ENCODE measurements around the gene EXOG.

EXOG gene

DNA sequence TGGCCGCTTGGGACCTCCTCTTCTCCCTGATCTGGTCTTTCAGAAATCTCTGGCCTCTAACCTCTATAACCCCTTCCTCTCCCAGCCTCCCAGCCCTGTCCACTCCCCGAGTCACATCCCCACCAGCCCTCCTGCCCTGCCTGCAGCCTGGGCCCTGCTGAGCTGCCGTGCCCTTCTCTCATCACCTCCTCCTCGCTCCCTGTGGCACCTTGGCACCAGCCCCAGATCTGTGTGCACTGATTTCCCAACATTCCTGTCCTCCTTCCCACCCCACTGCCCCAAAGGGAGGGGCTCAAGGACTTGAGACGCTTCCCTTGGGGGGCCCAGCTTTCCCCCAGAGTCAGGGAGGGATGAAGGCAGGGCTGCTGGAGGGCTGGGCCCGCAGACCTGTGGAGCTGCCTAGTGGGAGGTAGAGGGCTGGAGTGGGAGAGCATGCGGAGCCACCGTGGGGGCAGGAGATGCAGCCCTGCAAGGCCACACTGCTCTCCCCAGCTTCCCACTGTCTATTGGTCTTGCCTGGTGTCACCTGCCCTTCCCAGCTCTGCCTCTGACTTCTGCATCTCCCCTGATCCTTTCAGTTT is 42.7 kb downstream of the EXOG start:
- no peak for DNase-seq

DNA sequence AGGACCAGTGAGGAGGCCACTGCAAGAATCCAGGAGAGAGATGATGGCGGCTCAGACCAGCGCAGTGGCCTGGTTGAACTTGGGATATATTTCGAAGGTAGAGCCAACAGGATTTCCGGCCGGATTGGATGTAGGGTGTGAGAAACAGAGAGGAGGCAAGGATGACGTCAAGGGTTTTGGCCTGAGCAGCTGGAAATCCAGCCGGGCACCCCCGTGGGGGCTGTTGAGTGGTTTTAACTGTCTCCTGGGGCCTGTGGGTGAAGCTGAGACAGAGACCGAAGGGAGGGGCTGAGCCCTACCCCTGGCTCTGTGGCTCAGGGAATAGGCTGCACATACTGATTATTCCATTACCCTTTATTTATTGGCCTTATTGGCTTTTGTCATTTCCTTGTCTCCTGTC is 45.7 kb downstream of the EXOG start:
- ATAC-seq (no peak), DNase-seq (no peak)
- Mint-ChIP-seq H3K9me3 (no peaks in the 10 kb centered on the region), H3K4me1 (no peaks in the 10 kb centered on the region), H3K27me3 (no peaks in the 10 kb centered on the region), H3K27ac (no peak overlapping the region), H3K36me3 (ENCODE audit: low read depth) (no peaks in the 10 kb centered on the region), H3K4me3 (no peak overlapping the region)

More for the DNA sequence above, 42.7 kb downstream of the EXOG start:
- no peak overlapping the region for H3K27ac Mint-ChIP-seq
- H3K4me3 Mint-ChIP-seq: no peak overlapping the region
- H3K9me3 Mint-ChIP-seq: no peaks in the 10 kb centered on the region
- no peak for ATAC-seq
- peaks cover 5% of the 10 kb centered on the region for H3K4me1 Mint-ChIP-seq
- H3K36me3 Mint-ChIP-seq (ENCODE audit: low read depth): peaks cover 3% of the 10 kb centered on the region
- no peaks in the 10 kb centered on the region for H3K27me3 Mint-ChIP-seq

GRCh38 chr3:38542401-38543298 is 46.5 kb downstream of the EXOG start:
- ATAC-seq: no peak
- Mint-ChIP-seq H3K4me1 (no peaks in the 10 kb centered on the region), H3K27me3 (no peaks in the 10 kb centered on the region), H3K27ac (no peak overlapping the region), H3K36me3 (ENCODE audit: low read depth) (no peaks in the 10 kb centered on the region), H3K4me3 (no peak overlapping the region), H3K9me3 (no peaks in the 10 kb centered on the region)
- DNase-seq: no peak

DNA sequence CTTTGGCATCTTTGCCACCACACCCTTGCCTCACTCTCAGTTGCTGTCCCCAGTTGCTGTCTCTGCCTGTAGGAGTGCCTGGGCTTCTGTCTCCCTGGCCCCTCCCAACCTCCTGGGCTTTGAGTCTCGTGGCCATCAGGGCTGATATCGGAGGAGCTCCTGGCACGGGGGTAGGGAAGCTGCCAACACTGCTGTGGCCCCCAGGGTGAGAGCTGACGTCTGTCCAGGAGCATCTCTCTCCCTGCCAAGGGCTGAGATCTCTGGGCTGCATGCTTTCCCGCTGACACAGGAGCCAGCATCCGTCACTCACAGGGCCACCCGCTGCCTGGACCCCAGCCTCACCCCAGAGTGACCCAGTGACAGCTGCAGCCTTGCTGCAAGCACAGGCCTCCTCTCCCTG is 47.4 kb downstream of the EXOG start:
- Mint-ChIP-seq H3K27me3 (no peaks in the 10 kb centered on the region), H3K9me3 (no peaks in the 10 kb centered on the region), H3K36me3 (ENCODE audit: low read depth) (no peaks in the 10 kb centered on the region), H3K27ac (no peak overlapping the region), H3K4me1 (no peaks in the 10 kb centered on the region), H3K4me3 (no peak overlapping the region)
- no peak for DNase-seq
- no peak for ATAC-seq

- Mint-ChIP-seq H3K4me1 (no peaks in the 10 kb centered on the region), H3K4me3 (no peak overlapping the region), H3K36me3 (ENCODE audit: low read depth) (no peaks in the 10 kb centered on the region), H3K27me3 (no peaks in the 10 kb centered on the region), H3K9me3 (no peaks in the 10 kb centered on the region), H3K27ac (no peak overlapping the region)
- no peak for DNase-seq
- no peak for ATAC-seq
Observed at GRCh38 chr3:38544926-38545325, 48.8 kb downstream of the EXOG start.

GRCh38 chr3:38545550-38545949 is 49.4 kb downstream of the EXOG start:
- no peaks in the 10 kb centered on the region for H3K9me3 Mint-ChIP-seq
- H3K36me3 Mint-ChIP-seq (ENCODE audit: low read depth): no peaks in the 10 kb centered on the region
- no peak overlapping the region for H3K4me3 Mint-ChIP-seq
- no peak for ATAC-seq
- H3K4me1 Mint-ChIP-seq: no peaks in the 10 kb centered on the region
- no peak overlapping the region for H3K27ac Mint-ChIP-seq
- DNase-seq: no peak
- no peaks in the 10 kb centered on the region for H3K27me3 Mint-ChIP-seq

DNA sequence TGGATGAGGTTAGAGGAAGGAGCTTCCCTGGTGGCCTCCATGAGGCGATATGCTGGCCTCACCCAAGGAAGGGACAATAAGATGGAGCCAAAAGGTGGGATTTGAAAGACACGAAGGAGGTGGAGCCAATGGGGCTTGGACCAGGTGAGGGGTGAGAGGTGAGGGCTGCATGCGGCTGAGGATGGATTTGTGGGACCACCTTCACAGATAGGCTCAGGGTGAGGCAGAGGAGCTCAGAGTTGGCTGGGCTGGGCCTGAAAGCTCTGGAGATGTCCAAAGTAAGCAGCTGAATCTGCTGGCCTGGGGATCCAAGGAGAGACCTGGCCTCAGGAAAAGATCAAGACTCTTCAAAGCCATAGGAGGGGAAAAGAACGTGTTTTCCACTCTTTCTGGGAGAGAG is 49.8 kb downstream of the EXOG start:
- H3K4me3 Mint-ChIP-seq: no peak overlapping the region
- H3K9me3 Mint-ChIP-seq: no peaks in the 10 kb centered on the region
- no peaks in the 10 kb centered on the region for H3K4me1 Mint-ChIP-seq
- H3K27me3 Mint-ChIP-seq: no peaks in the 10 kb centered on the region
- ATAC-seq (no peak), DNase-seq (no peak)
- no peaks in the 10 kb centered on the region for H3K36me3 Mint-ChIP-seq (ENCODE audit: low read depth)
- H3K27ac Mint-ChIP-seq: no peak overlapping the region

DNA sequence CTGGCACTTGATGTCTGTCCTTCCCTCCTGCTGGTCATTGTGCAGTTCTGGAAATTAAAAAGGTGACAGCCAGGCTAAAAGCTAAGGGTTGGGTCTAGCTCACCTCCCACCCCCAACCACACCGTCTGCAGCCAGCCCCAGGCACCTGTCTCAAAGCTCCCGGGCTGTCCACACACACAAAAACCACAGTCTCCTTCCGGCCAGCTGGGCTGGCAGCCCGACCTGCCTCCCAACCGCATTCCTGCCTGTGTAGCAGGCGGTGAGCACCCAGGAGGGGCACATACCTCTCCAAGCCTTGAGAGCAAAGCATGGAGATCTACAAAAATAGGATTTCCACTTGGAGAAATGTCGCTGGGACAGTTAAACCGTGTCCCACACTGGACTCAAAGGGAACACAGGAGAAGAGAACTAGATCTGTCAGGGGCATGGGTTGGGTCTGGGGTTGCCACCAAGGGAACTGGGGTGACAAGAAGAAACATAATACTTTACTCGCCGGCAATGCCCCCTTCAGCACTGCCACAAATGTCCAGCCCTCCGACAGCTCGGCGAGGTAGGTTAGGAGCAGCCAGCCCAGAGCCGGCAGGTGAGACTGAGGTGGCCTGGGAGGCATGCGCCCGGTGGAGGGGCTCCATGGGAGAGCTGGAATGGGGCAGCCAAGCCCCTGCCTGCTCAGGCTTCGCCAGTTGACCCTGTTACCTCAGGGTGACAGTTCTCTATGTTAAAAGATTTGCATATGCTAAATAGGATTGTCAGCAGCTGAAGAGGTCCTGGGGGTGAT is 52.2 kb downstream of the EXOG start:
- DNase-seq (no peak), ATAC-seq (no peak)
- H3K4me3 Mint-ChIP-seq: no peak overlapping the region

DNA sequence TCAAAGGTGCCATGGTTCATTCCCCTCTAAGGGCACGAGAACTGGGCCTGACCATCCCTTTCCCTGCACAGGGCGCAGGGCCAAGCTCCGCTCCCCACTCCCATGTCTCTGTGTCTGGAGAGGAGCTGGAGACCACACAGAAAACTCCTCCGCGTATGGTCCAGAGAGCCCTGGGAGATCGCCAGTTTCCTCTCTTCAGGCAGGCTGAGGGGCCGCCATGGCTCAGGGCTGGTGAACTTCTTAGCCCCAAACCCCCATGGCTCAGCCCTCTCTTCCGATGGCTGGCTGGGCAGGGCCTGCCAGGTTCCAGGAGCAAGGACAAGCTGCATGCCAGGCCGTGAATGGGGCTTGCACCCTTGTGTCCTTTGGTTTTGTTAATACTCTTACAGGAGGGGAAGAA is 52.9 kb downstream of the EXOG start:
- Mint-ChIP-seq H3K27me3 (peaks cover 3% of the 10 kb centered on the region), H3K9me3 (no peaks in the 10 kb centered on the region), H3K4me1 (no peaks in the 10 kb centered on the region)

More for the DNA sequence above, 52.2 kb downstream of the EXOG start:
- Mint-ChIP-seq H3K27me3 (no peaks in the 10 kb centered on the region), H3K36me3 (ENCODE audit: low read depth) (no peaks in the 10 kb centered on the region), H3K9me3 (no peaks in the 10 kb centered on the region), H3K27ac (no peak overlapping the region), H3K4me1 (no peaks in the 10 kb centered on the region)

DNA sequence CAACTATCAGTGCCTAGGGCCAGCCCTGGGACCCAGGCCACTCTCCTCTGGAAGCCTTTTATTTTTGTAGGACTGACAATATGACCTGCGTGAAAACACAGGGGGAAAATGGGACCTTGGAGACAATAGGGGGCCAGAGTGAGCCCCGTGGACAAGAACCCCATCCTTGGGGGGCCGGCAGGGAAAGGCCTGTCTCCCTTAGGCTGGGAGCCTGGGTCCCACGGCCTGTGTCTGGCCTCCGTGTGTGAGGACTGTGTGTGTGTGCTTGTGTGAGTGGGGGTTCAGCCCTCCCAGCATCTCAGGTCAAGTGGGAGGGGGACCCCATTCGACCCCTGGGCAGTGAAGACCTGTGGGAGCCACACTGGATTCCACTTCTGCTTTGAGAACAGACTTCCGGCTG is 53.3 kb downstream of the EXOG start:
- H3K27ac Mint-ChIP-seq: no peak overlapping the region
- peaks cover 5% of the 10 kb centered on the region for H3K27me3 Mint-ChIP-seq
- H3K4me1 Mint-ChIP-seq: no peaks in the 10 kb centered on the region
- H3K9me3 Mint-ChIP-seq: no peaks in the 10 kb centered on the region
- no peak for ATAC-seq
- no peaks in the 10 kb centered on the region for H3K36me3 Mint-ChIP-seq (ENCODE audit: low read depth)
- no peak overlapping the region for H3K4me3 Mint-ChIP-seq
- DNase-seq: no peak

More for the DNA sequence above, 52.9 kb downstream of the EXOG start:
- DNase-seq (no peak), ATAC-seq (no peak)
- Mint-ChIP-seq H3K4me3 (no peak overlapping the region), H3K36me3 (ENCODE audit: low read depth) (no peaks in the 10 kb centered on the region), H3K27ac (no peak overlapping the region)

- peaks cover 5% of the 10 kb centered on the region for H3K27me3 Mint-ChIP-seq
- H3K4me3 Mint-ChIP-seq: no peak overlapping the region
- no peak for DNase-seq
- H3K27ac Mint-ChIP-seq: no peak overlapping the region
- no peaks in the 10 kb centered on the region for H3K9me3 Mint-ChIP-seq
- no peaks in the 10 kb centered on the region for H3K4me1 Mint-ChIP-seq
- no peak for ATAC-seq
- no peaks in the 10 kb centered on the region for H3K36me3 Mint-ChIP-seq (ENCODE audit: low read depth)
Observed at GRCh38 chr3:38549957-38550840, 54.1 kb downstream of the EXOG start.

DNA sequence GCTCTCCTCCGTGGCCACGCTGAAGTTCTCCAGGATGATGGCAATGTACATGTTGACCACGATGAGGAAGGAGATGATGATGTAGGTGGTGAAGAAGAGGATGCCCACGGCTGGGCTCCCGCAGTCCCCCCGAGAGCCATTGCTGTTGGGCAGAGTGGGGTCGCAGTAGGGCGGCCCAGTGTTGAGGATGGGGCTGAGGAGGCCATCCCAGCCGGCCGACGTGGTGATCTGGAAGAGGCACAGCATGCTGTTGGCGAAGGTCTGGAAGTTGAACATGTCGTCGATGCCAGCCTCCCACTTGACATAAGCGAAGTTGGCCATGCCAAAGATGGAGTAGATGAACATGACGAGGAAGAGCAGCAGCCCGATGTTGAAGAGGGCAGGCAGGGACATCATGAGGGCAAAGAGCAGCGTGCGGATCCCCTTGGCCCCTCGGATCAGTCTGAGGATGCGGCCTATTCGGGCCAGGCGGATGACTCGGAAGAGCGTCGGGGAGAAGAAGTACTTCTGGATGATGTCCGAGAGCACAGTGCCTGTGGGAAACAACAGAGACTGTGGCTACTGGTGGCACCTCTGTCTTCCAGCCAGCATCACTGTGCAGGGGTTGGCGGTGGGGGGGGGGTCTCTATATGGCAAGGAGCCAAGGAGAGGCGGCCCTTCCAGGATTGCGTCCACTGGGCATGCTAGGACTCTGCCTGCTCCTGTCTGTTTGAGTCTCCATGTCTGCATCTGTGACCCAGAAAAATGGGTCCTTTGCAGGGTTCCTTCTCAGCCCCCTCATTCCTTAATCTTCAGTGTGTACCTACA is 55.1 kb downstream of the EXOG start:
- Mint-ChIP-seq H3K27me3 (peaks cover 5% of the 10 kb centered on the region), H3K27ac (no peak overlapping the region), H3K4me1 (no peaks in the 10 kb centered on the region), H3K4me3 (no peak overlapping the region), H3K36me3 (ENCODE audit: low read depth) (no peaks in the 10 kb centered on the region), H3K9me3 (no peaks in the 10 kb centered on the region)
- ATAC-seq (no peak), DNase-seq (no peak)

GRCh38 chr3:38552364-38552763 is 56.2 kb downstream of the EXOG start:
- DNase-seq: no peak
- Mint-ChIP-seq H3K36me3 (ENCODE audit: low read depth) (no peaks in the 10 kb centered on the region), H3K9me3 (no peaks in the 10 kb centered on the region), H3K4me1 (no peaks in the 10 kb centered on the region), H3K4me3 (no peak overlapping the region), H3K27me3 (peaks cover 5% of the 10 kb centered on the region), H3K27ac (no peak overlapping the region)
- ATAC-seq: no peak

Data from activated naive CD8-positive, alpha-beta T cell treated with anti-CD3 and anti-CD28 coated beads, Interleukin-2, amount 50 U/mL, for 24 hours (primary cell).